GM18873 (cell line): ENCODE results near the gene MAN2A2.

ENCODE experiments used
- ATAC-seq: cut with Tn5 transposase; IDR thresholded peaks from one replicate; pipeline ENCODE4 v1.9.1; 2021; ENCODE audit warnings: mild to moderate bottlenecking, moderate library complexity, moderate number of reproducible peaks; ENCODE audit not compliant: unreplicated experiment, low FRiP score

The MAN2A2 gene

DNA sequence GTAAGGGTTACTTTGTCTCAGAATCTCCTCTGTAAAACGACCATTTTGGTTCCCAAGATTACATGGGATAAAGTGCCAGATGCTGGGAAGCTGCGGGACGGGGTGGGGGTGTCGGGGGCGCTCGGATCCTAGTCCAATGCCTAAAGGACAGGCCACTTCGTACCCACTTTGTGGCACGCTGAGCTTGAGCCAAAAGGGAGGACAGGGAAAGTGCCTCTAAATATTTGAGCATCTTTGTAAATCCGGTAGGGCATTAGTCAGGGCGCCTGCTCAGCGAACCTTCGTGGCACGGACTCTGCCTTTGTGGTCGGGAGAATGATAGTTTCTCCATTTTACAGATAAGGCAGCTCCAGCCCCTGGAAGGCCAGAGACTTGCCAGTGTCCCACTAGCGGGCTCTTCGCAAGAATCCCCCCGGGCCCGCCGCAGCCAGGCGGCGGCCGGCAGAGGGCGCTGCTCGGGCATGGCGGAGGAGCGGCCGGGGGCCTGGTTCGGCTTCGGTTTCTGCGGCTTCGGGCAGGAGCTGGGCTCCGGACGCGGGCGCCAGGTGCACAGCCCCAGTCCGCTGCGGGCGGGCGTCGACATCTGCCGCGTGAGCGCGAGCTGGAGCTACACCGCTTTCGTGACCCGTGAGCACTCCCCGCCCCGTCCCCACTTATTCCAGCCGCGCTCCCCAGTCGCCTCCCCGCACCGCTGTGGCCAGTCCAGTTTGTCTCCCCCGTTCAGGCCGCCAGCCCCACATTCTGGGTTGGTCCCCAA, 53.4 kb downstream of the MAN2A2 start:
- no peak for ATAC-seq

DNA sequence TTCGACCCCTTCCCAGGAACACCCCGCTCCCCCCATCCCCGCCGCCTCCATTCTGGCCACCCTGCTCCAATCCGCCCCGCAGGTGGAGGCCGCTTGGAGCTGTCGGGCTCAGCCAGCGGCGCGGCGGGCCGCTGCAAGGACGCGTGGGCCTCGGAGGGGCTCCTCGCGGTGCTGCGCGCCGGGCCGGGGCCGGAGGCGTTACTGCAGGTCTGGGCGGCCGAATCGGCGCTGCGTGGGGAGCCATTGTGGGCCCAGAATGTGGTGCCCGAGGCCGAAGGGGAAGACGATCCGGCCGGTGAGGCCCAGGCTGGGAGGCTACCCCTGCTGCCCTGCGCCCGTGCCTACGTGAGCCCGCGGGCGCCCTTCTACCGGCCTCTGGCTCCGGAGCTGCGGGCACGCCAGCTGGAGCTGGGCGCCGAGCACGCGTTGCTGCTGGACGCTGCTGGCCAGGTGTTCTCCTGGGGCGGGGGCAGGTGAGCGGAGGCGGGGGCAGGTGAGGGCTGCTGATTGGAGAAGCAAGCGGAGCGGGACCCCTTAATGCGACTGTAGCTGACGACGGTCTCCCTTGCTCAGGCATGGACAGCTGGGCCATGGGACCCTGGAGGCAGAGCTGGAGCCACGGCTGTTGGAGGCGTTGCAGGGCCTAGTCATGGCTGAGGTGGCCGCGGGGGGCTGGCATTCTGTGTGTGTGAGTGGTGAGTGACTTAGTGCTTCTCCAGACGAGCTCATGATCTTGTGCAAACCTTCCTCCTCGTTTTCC, 54.1 kb downstream of the MAN2A2 start:
- ATAC-seq, result no peak

GRCh38 chr15:90957791-90958190, 54.7 kb downstream of the MAN2A2 start:
- no peak for ATAC-seq

DNA sequence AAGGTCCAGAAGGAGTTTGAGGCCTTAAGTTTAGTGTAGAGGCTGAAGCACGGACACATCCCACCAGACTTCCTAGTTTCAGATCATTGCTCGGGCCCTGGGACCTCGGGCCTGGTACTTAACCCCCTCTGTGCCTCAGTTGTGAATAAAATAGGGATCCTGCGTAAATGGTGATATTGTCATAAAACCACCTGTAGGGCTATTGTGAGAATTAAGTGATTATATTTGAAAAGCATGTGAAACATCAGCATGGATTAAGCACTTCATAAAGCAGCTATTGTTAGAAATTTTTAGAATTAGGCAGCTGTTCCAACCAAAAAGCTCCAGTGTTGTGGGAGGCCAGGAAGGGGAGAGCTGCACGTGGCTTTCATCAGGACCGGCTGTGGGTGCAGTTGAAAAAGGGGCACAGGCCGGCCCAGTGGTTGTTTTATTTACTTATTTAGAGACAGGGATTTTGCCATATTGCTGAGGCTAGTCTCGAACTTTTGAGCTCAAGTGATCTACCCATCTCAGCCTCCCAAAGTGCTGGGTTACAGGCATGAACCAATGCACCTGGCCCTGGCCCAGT, 56.0 kb downstream of the MAN2A2 start:
- ATAC-seq, result no peak

DNA sequence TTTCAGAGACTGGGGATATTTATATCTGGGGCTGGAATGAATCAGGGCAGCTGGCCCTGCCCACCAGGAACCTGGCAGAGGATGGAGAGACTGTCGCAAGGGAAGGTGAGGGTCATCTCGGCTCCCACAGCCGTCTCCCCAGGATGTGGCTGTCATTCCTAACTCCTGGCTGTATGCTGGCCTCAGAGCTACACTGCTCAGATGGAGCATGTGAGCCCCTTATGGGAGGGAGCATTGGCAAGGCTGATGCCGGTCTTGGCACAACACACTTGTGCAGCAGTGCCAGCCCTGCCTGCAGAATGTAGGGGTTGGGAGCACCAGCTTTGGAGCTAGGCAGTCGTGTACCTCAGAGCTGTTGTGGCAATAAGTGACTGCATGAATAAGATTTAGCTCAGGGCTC, 56.8 kb downstream of the MAN2A2 start:
- ATAC-seq, result no peak

- no peak for ATAC-seq
Observed at GRCh38 chr15:90960298-90961091, 57.4 kb downstream of the MAN2A2 start.

DNA sequence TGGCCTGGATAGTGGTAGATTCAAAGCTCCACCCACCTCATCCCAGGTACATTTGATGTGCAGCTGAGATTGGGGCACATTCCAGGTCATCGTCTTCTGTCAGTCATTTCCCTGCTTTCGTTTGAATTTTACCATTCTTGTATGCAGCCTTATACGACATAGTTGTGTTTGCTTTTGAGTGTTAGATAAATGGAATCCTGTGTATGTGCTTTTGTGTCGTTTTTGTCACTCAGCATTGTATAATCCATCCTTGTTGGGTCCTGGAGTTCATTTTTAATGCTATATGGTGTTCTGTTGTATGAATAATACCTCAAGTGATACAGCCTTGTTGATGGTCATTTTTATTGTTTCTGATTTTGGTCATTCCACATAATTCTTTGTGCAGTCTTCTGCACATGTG, 58.9 kb downstream of the MAN2A2 start:
- ATAC-seq, result no peak

DNA sequence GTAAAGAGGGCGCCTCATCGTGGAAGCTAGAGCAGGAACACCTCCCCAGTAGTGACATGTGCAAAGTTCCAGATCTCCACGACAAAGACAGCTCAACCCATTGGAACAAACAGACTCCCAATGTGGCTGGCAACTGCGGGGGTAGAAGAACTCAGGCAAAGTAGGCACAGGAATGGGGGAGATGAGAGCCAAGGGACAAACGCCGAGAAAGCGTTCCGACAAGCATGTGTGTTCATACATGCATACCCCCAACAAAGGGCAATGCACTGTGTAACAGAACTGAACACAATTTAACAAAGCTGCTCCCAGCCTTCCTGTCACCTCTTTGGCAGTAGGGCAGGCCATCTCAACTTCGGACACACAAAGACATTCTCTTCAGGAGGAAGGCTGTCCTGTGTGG, 63.2 kb downstream of the MAN2A2 start:
- ATAC-seq, result no peak

DNA sequence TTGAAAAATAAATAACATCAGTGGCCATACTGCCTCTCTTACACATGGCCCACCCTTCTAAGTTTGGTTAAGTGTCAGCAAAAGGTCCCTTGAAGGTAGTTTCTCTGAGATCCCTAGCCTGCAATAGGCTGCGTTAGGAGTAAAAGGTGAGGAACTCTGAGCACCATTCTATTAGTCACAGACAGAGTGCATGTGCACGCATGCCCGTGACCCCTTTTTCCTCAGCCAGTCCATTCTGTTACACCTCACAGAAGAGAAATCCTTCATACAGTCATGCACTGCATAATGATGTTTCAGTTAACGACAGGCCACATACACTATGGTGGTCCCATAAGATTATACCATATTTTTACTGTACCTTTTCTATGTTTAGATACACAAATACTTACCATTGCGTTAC, 64.1 kb downstream of the MAN2A2 start:
- ATAC-seq, result no peak

GRCh38 chr15:90968434-90968833, 65.3 kb downstream of the MAN2A2 start:
- ATAC-seq, result no peak

DNA sequence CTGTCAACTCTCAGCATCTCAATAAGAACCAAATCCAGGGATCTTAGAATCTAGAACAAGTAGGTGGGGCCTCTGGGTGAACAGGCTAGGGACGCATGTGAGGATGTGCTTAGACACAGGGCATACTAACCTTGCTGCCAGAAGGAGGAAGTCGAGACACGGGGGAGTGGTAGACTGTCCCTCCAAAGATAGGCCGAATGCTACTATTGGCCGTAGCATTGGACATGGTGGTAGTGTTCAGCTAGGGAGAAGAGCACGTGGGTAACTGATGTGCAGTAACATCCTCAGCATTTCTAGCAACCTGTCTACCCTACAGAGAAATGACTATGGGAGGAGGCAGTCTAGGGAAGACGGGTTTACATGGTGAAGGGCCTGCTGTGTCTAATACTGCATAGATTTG, 67.2 kb downstream of the MAN2A2 start:
- no peak for ATAC-seq

GRCh38 chr15:90972133-90972532, 69.0 kb downstream of the MAN2A2 start:
- no peak for ATAC-seq
